Subcutaneous adipose tissue (tissue), 4 donors: Measurements from ENCODE around the gene AGAP1. TPM values are rescaled to one million over a fixed set of nuclear protein-coding genes. Genes with fewer than 3 reads are reported as not detected.

Experiments
- CTCF ChIP-seq: fragments of 450-650 bp; IDR thresholded peaks from one replicate; pipeline ENCODE4 v1.5.1; 2016; ENCODE audit warnings: low read depth, mild to moderate bottlenecking, control low read depth, antibody characterized with exemption, moderate library complexity
- total RNA-seq, 4 donors: library from RNA; depleted of rRNA; stranded (reverse); fragments of >200 nt; gene quantifications; one replicate each; pipeline ENCODE4 v1.1.0, GENCODE V29; 2016

Gene AGAP1
- total RNA-seq, 4 donors from 2014 or later: 13.6 to 26.3 (median 23.6) TPM

GRCh38 chr2:235958221-235958930 lies 464.5 kb downstream of the AGAP1 start:
- TF ChIP-seq CTCF: no peak

- no peak for TF ChIP-seq CTCF
These were observed 465.1 kb downstream of the AGAP1 start for GRCh38 chr2:235958931-235959410.

GRCh38 chr2:235960011-235960715 lies 466.3 kb downstream of the AGAP1 start:
- no peak for TF ChIP-seq CTCF

GRCh38 chr2:235960716-235961640 lies 467.1 kb downstream of the AGAP1 start:
- TF ChIP-seq CTCF: no peak

GRCh38 chr2:235961711-235962110 lies 467.9 kb downstream of the AGAP1 start:
- no peak for TF ChIP-seq CTCF

GRCh38 chr2:235963853-235964577 lies 470.2 kb downstream of the AGAP1 start:
- no peak for TF ChIP-seq CTCF
